DMS 273 (cell line): ENCODE measurements around the gene SLC17A7.

Experiments used
- DNase-seq: peaks from one replicate; lab custom pipeline; 2025; ENCODE audit not compliant: unreplicated experiment; lab: John Stamatoyannopoulos, UW

The SLC17A7 gene

DNA sequence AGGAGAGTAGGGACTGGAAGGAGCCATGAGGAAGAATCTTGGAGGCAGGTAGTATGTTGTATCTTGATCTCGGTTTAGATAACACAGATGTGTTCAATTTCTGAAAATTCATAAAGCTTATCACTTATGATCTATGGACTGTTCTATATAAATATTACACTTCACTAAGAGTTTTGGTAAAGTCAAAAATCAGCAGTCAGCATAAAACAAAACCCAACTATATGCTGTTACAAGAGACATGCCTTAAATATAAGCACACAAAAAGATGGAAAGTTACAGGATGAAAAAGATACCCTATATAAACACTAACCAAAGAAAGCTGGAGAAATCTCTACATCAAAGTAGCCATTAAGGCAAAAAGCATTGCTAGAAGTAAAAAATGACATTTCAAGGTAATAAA is 57.7 kb downstream of the SLC17A7 start:
- DNase-seq = no peak

DNA sequence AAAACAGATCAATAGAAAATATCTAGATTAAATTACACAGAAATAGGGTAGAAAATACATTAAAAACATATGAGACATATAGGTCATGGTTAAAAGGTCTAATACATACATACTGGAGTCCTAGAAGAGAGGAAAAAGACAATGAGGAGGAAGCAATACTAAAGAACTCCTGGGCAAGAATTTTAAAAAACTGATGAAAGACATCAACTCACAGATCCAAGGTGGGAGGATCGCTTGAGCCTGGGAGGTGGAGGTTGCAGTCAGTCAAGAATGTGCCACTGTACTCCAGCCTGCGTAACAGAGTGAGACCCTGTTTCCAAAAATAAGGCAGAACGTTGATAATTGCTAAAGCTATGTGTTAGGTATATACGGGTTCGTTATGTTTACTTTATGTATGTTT is 58.7 kb downstream of the SLC17A7 start:
- no peak for DNase-seq

DNA sequence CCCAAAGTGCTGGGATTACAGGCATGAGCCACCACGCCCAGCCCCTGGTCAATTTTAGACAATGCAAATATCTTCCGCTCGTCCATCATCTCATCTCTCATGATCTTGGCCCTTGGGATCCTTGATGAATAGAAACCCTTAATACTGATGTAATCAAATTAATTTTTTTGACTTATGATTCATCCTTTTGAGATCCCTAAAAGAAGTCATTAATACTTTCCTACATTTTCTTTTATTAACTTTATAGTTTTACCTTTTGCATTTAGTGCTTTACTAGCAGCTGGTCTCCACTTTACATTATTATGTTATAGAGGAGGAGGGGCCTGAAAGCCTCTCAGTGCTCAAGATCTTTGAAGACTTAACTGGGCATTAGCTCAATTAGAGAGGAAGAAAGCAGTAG is 60.9 kb downstream of the SLC17A7 start:
- no peak for DNase-seq
